Uterus (tissue), 4 donors: ENCODE results near the gene DNMBP. TPM values are rescaled to one million over a fixed set of nuclear protein-coding genes. Genes with fewer than 3 reads are reported as not detected.

Experiments used
- DNase-seq, 2 donors: peaks; one replicate each; pipeline ENCODE4 v3.0.0-alpha.2; 2019 to 2020
- H3K27ac ChIP-seq, 2 donors: fragments of 200-600 bp; sonication (generic); 1 replicate in 1 of 2; 2 replicates in 1 of 2; pipeline ENCODE4 v1.5.1; 2016 to 2018
- H3K27me3 ChIP-seq, 2 donors: fragments of 200-600 bp; sonication (generic); one replicate each; pipeline ENCODE4 v1.5.1; 2018 to 2019; ENCODE audit warnings: control low read depth in 1 of 2
- H3K36me3 ChIP-seq, 2 donors: fragments of 200-600 bp; sonication (generic); one replicate each; pipeline ENCODE4 v1.5.1; 2019; ENCODE audit warnings: control low read depth in 1 of 2
- H3K4me1 ChIP-seq, 2 donors: fragments of 200-600 bp; sonication (generic); one replicate each; pipeline ENCODE4 v1.5.1; 2018 to 2019; ENCODE audit warnings: control low read depth in 1 of 2
- H3K4me3 ChIP-seq, 2 donors: fragments of 200-600 bp; sonication (generic); 1 replicate in 1 of 2; 2 replicates in 1 of 2; pipeline ENCODE4 v1.5.1; 2018 to 2019; ENCODE audit warnings: mild to moderate bottlenecking in 1 of 2
- H3K9me3 ChIP-seq, 2 donors: fragments of 200-600 bp; sonication (generic); one replicate each; pipeline ENCODE4 v1.5.1; 2019; ENCODE audit warnings: control low read depth in 1 of 2
- POLR2A ChIP-seq, 2 donors: fragments of 450-650 bp; IDR thresholded peaks; one replicate each; pipeline ENCODE4 v1.6.1; 2016; ENCODE audit warnings: antibody characterized with exemption in 2 of 2, mild to moderate bottlenecking in 1 of 2, moderate library complexity in 1 of 2
- intact Hi-C: fragments of 100-400 bp; cut with DNase I; formaldehyde crosslinking; loops from one replicate; pipeline ENCODE4 v1.15.1; 2023; ENCODE audit warnings: low total_unique reads
- total RNA-seq, 4 donors: library from RNA; depleted of rRNA in 3 of 4; stranded (reverse); fragments of >200 nt in 3 of 4; gene quantifications; one replicate each; pipeline versions ENCODE4 v1.1.0 to v1.2.4, GENCODE V29; 2014 to 2023
- TF ChIP-seq, protein P1 (sequence below), 4 experiments: fragments of 200-600 bp in 2 of 4; fragments of 450-650 bp in 2 of 4; sonication (generic) in 2 of 4; IDR thresholded peaks; one replicate each; pipeline ENCODE4 v1.5.1; 2016 to 2019; ENCODE audit warnings: antibody characterized with exemption in 4 of 4, mild to moderate bottlenecking in 2 of 4, moderate library complexity in 1 of 4
- donor health status: DM: yes; HTN: yes; CAD: no.

The DNMBP gene
- total RNA-seq, 4 donors from 2014 or later, result 5.9 to 34.9 (median 22.4) TPM

DNA sequence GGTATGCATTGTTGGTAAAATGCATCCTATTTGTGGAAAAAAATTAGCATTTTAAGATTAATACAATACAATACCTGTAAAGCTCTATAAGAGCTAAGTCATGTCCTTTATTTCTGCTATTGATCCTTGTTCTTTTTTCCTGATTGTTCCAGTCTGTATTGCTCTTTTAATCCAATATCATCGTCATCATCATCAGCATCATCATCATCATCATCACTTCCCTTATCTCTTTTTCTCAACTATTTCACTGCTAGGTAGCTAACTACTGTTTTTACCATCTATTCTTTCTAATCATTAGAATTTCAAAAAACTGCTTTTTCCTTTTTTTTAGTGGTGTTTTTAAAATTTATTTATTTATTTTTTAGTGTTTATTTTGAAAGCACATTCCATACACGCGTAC lies 156.1 kb downstream of the DNMBP start:
- Histone ChIP-seq H3K4me3 (no peak overlapping the region), H3K27me3 (no peaks in the 10 kb centered on the region), H3K36me3 (no peaks in the 10 kb centered on the region), H3K4me1 (no peaks in the 10 kb centered on the region), H3K9me3 (no peaks in the 10 kb centered on the region), H3K27ac (no peak overlapping the region)
- DNase-seq, result no peak
- no peak for TF ChIP-seq POLR2A (IDR thresholded peaks at IDR 0.05)
- TF ChIP-seq, protein P1, sequence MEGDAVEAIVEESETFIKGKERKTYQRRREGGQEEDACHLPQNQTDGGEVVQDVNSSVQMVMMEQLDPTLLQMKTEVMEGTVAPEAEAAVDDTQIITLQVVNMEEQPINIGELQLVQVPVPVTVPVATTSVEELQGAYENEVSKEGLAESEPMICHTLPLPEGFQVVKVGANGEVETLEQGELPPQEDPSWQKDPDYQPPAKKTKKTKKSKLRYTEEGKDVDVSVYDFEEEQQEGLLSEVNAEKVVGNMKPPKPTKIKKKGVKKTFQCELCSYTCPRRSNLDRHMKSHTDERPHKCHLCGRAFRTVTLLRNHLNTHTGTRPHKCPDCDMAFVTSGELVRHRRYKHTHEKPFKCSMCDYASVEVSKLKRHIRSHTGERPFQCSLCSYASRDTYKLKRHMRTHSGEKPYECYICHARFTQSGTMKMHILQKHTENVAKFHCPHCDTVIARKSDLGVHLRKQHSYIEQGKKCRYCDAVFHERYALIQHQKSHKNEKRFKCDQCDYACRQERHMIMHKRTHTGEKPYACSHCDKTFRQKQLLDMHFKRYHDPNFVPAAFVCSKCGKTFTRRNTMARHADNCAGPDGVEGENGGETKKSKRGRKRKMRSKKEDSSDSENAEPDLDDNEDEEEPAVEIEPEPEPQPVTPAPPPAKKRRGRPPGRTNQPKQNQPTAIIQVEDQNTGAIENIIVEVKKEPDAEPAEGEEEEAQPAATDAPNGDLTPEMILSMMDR (IDR thresholded peaks at IDR 0.05), result no peak
- intact Hi-C loops, result no loop called here

DNA sequence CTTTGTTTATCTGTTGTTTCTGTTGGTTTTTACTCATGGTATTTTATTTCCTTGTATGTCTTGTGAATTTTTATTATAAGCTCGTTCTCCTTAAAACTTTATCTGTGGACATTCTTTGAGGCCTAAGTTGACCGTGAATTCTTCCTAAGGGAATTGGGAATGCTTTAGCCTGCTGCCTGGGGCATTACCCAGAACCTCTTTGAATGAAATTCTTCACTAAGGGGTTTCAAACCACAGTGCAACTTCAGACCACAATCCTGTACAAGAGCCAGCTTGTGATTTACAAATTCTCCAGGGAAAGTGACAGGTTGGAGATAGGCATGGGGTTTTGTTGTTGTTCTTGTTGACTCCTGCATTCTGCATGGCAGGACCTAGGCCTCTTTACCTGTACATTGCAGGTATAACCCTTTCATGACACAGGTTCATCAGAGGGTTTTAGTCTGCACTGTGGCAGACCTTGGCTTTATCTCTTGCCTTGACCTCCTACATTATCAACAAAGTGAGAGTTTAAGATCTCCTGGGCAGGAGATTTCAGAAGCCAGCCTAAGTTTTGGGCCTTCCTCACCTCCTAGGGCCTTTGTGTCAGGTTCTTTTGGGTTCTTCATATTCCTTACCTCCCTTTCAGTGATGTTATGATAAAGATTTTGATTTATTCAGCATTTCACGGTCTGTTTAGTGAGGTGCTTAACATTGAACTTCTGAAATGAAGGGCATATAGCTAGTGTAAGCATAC lies 157.1 kb downstream of the DNMBP start:
- H3K4me1 ChIP-seq, result no peaks in the 10 kb centered on the region
- no peak overlapping the region for H3K4me3 ChIP-seq
- intact Hi-C loops, result no loop called here
- H3K36me3 ChIP-seq, result no peaks in the 10 kb centered on the region
- no peaks in the 10 kb centered on the region for H3K27me3 ChIP-seq
- H3K27ac ChIP-seq, result no peak overlapping the region
- no peak for TF ChIP-seq POLR2A (IDR thresholded peaks at IDR 0.05)
- TF ChIP-seq, protein P1 (IDR thresholded peaks at IDR 0.05), result no peak
- H3K9me3 ChIP-seq, result no peaks in the 10 kb centered on the region
- DNase-seq, result no peak

DNA sequence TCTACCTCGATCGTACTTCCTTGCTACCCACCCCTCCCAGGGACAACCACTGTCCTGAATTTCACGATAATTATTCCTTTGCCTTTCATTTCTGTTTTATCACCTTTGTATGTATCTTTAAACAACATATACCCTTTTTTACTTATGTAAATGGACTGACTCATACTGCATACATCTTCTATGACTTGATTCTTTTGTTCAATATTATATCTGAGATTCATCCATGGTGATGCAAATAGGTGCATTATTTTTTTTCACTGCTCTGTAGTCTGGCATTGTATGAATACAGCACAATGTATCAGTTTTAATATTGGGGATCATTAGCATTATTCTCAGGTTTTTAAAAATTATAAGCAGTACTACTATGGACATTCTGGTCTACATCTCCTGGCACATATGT lies 157.9 kb downstream of the DNMBP start:
- no peak overlapping the region for H3K27ac ChIP-seq
- H3K27me3 ChIP-seq, result no peaks in the 10 kb centered on the region
- DNase-seq, result no peak
- H3K36me3 ChIP-seq, result no peaks in the 10 kb centered on the region
- no peaks in the 10 kb centered on the region for H3K9me3 ChIP-seq
- no peak for TF ChIP-seq POLR2A (IDR thresholded peaks at IDR 0.05)
- TF ChIP-seq, protein P1 (IDR thresholded peaks at IDR 0.05), result no peak
- H3K4me3 ChIP-seq, result no peak overlapping the region
- H3K4me1 ChIP-seq, result no peaks in the 10 kb centered on the region
- intact Hi-C loops, result no loop called here

DNA sequence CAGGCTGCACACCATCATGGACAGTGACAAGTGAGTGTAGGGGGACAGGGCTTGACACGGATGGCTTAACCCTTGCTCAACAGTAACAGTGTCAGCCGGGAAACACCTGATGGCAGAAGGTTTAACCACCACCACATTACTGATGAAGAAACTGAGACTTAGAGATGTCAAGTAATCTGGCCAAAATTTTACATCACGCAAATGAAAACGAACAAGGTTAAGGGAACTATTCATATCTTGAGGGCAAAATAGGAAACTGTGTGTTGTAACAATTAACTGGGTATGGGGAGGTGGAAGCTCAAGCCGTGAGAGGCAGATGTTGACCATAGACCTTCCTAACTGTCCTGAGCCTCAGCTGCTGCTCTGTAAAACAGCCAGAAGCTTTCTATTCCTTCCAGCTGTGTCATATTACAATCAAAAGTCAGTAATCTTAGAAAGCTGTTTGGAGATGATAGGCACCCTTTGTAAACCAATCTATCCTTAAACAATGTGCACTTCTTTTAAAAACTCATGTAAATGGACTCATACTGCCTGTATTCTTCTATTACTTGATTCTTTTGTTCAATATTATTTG lies 158.9 kb downstream of the DNMBP start:
- no peak for DNase-seq
- Histone ChIP-seq H3K9me3 (no peaks in the 10 kb centered on the region), H3K4me1 (no peaks in the 10 kb centered on the region), H3K36me3 (no peaks in the 10 kb centered on the region), H3K27ac (no peak overlapping the region), H3K27me3 (no peaks in the 10 kb centered on the region), H3K4me3 (no peak overlapping the region)
- no peak for TF ChIP-seq POLR2A (IDR thresholded peaks at IDR 0.05)
- TF ChIP-seq, protein P1 (IDR thresholded peaks at IDR 0.05), result no peak
- intact Hi-C loops, result no loop called here

DNA sequence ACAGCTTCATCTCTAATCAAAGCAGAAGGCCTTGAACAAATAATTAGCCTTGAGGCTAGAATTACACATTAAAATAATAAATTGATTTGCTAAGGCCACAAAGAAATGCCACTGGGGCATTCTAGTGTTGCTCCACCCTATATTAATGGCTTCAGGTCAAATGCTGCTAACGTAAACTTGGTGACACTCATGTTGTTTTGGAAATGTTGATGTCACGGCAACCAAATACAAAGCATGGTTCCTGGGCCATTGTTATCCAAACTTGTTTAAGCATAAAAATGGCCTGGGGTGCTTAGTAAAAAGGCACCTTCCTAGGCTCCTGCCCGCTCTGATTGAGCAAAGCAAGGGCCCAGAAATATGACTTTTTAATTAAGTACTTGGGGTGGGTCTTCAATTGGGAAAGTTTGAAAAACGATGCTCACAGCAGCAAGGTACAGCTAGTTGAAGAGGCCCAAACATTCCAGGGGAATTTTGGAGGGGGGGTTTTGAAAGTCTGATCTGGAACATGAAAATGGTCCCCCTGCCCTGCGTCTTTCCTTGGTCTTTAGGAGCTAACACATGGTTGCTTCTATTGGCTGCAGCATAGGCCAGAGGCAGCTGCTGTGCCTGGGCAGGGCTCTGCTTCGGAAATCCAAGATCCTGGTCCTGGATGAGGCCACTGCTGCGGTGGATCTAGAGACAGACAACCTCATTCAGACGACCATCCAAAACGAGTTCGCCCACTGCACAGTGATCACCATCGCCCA lies 159.6 kb downstream of the DNMBP start:
- Histone ChIP-seq H3K27ac (no peak overlapping the region), H3K4me1 (no peaks in the 10 kb centered on the region), H3K4me3 (no peak overlapping the region), H3K36me3 (no peaks in the 10 kb centered on the region), H3K9me3 (no peaks in the 10 kb centered on the region), H3K27me3 (no peaks in the 10 kb centered on the region)
- DNase-seq, result no peak
- intact Hi-C loops, result no loop called here
- TF ChIP-seq, protein P1 (IDR thresholded peaks at IDR 0.05), result no peak
- TF ChIP-seq POLR2A (IDR thresholded peaks at IDR 0.05), result no peak
